Smooth muscle cell (in vitro differentiated cells): Measurements from ENCODE around the gene STAB2. TPM values are rescaled to one million over a fixed set of nuclear protein-coding genes. Genes with fewer than 3 reads are reported as not detected.

Source experiments
- DNase-seq: peaks from one replicate; lab custom pipeline; 2025; ENCODE audit not compliant: unreplicated experiment; lab: John Stamatoyannopoulos, UW
- H2AFZ ChIP-seq: fragments of 200-600 bp; sonication (generic); 2 replicates; pipeline ENCODE4 v1.6.0; 2016; ENCODE audit warnings: antibody characterized with exemption, low read depth, mild to moderate bottlenecking
- H3F3A ChIP-seq: fragments of 200-600 bp; sonication (generic); 2 replicates; pipeline ENCODE4 v1.6.0; 2017; ENCODE audit warnings: antibody characterized with exemption, low read depth
- H3K27ac ChIP-seq: fragments of 200-600 bp; sonication (generic); 2 replicates; pipeline ENCODE4 v1.5.1; 2016; ENCODE audit warnings: low read depth, mild to moderate bottlenecking
- H3K27me3 ChIP-seq: fragments of 200-600 bp; sonication (generic); 2 replicates; pipeline ENCODE4 v1.6.1; 2016; ENCODE audit warnings: low read depth, mild to moderate bottlenecking
- H3K36me3 ChIP-seq: fragments of 200-600 bp; sonication (generic); 2 replicates; pipeline ENCODE4 v1.5.1; 2016; ENCODE audit warnings: low read depth
- H3K4me1 ChIP-seq: fragments of 200-600 bp; sonication (generic); 2 replicates; pipeline ENCODE4 v1.5.1; 2016; ENCODE audit warnings: low read depth
- H3K4me2 ChIP-seq: fragments of 200-600 bp; sonication (generic); 2 replicates; pipeline ENCODE4 v1.6.0; 2016; ENCODE audit warnings: mild to moderate bottlenecking
- H3K4me3 ChIP-seq: fragments of 200-600 bp; sonication (generic); 2 replicates; pipeline ENCODE4 v1.5.1; 2016; ENCODE audit warnings: mild to moderate bottlenecking
- H3K79me2 ChIP-seq: fragments of 200-600 bp; sonication (generic); 2 replicates; pipeline ENCODE4 v1.6.0; 2016; ENCODE audit warnings: low read depth, mild to moderate bottlenecking
- H3K9ac ChIP-seq: fragments of 200-600 bp; sonication (generic); 2 replicates; pipeline ENCODE4 v1.6.0; 2016; ENCODE audit warnings: low read depth
- H3K9me3 ChIP-seq: fragments of 200-600 bp; sonication (generic); replicated peaks from 2 replicates; pipeline ENCODE4 v1.5.1; 2016; ENCODE audit warnings: low read depth
- H4K20me1 ChIP-seq: fragments of 200-600 bp; sonication (generic); 2 replicates; pipeline ENCODE4 v1.6.0; 2016; ENCODE audit warnings: low read depth
- WGBS: methylation state at CpG from one replicate; pipeline ENCODE4 v1.1.7; 2016; ENCODE audit warnings: low lambda C conversion rate; 5-methylcytosine and 5-hydroxymethylcytosine counted together
- polyA plus RNA-seq: library from polyadenylated mRNA; unstranded; fragments of >200 nt; fragmentation: Nextera tagmentation; extraction: Ambion mirVana; gene quantifications from 2 replicates; pipeline ENCODE4 v1.2.1, GENCODE V29; 2016
- small RNA-seq: library from RNA; depleted of rRNA; stranded (forward); fragments of <200 nt; gene quantifications from one replicate; pipeline ENCODE3, GENCODE V24; 2014
- total RNA-seq: library from RNA; depleted of rRNA; stranded (reverse); fragments of >200 nt; gene quantifications from 2 replicates; pipeline ENCODE4 v1.2.3, GENCODE V29; 2014
- TF ChIP-seq, protein P1 (sequence below): fragments of 200-600 bp; sonication (generic); IDR thresholded peaks from 2 replicates; pipeline ENCODE4 v1.5.1; 2017; ENCODE audit warnings: borderline replicate concordance, mild to moderate bottlenecking, antibody characterized with exemption; ENCODE audit not compliant: insufficient read depth, poor library complexity, severe bottlenecking

STAB2 gene
- total and polyA plus RNA-seq, 2 experiments from 2014 or later: not detected

DNA sequence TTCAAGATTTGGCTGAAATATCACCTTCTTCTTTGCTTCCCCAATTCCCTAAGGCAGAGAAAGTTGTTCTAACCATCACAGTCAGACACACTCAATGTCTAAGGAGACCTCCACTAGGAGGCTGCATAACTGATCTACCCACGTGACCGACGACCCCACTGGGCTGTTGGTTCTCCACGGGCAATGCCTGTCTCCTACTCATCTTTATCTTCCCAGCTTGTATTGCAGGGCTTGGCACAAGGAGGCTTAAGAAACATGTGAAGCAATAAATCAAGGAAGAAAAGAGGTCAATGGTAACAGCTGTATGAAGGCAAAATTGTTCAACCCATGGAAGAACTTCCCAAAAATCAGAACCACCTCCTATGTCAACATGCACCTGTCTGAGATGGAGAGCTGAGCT lies 226.9 kb downstream of the STAB2 start:
- H3K79me2 ChIP-seq: peaks cover 3% of the 10 kb centered on the region
- no peak overlapping the region for H3K4me3 ChIP-seq
- no peaks in the 10 kb centered on the region for H3K27me3 ChIP-seq
- TF ChIP-seq, protein P1, sequence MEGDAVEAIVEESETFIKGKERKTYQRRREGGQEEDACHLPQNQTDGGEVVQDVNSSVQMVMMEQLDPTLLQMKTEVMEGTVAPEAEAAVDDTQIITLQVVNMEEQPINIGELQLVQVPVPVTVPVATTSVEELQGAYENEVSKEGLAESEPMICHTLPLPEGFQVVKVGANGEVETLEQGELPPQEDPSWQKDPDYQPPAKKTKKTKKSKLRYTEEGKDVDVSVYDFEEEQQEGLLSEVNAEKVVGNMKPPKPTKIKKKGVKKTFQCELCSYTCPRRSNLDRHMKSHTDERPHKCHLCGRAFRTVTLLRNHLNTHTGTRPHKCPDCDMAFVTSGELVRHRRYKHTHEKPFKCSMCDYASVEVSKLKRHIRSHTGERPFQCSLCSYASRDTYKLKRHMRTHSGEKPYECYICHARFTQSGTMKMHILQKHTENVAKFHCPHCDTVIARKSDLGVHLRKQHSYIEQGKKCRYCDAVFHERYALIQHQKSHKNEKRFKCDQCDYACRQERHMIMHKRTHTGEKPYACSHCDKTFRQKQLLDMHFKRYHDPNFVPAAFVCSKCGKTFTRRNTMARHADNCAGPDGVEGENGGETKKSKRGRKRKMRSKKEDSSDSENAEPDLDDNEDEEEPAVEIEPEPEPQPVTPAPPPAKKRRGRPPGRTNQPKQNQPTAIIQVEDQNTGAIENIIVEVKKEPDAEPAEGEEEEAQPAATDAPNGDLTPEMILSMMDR: no peak
- H3K4me2 ChIP-seq: no peak overlapping the region
- no peaks in the 10 kb centered on the region for H3K9me3 ChIP-seq
- no peak overlapping the region for H3K9ac ChIP-seq
- 90% methylated on average over 4 of the region's 4 CpGs for WGBS
- no peaks in the 10 kb centered on the region for H4K20me1 ChIP-seq
- H3K4me1 ChIP-seq: no peaks in the 10 kb centered on the region
- H3K36me3 ChIP-seq: no peaks in the 10 kb centered on the region
- H3K27ac ChIP-seq: no peak overlapping the region
- H3F3A ChIP-seq: no peaks in the 10 kb centered on the region
- no peak overlapping the region for H2AFZ ChIP-seq
- DNase-seq: no peak

DNA sequence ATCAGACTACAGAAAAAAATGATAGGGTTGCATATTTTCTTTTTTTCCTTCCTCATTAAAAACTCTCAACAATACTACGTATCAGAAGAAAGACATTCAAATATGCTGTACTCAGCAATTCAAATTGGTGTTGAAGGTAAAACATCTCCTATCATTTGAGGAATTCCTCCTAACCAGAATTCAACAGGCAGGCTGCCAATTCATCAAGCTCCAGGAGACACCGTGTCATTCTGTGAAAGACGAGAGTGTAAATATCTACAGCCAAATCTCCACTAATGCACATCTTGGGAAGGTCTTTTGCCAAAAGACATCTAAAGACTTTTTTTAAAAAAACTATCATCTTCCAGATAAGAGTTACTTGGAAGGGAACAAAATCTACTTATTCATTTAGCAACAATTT lies 227.4 kb downstream of the STAB2 start:
- Histone ChIP-seq H3K4me3 (no peak overlapping the region), H3K36me3 (no peaks in the 10 kb centered on the region)
- WGBS: 90% methylated on average over 3 of the region's 3 CpGs

More for the DNA sequence above, 227.4 kb downstream of the STAB2 start:
- TF ChIP-seq, protein P1: no peak
- Histone ChIP-seq H3K9me3 (no peaks in the 10 kb centered on the region), H3K9ac (no peak overlapping the region), H3K4me1 (no peaks in the 10 kb centered on the region), H3K4me2 (no peak overlapping the region), H3K27me3 (no peaks in the 10 kb centered on the region), H4K20me1 (no peaks in the 10 kb centered on the region), H3K27ac (no peak overlapping the region), H3F3A (no peaks in the 10 kb centered on the region), H2AFZ (no peak overlapping the region), H3K79me2 (peaks cover 3% of the 10 kb centered on the region)
- DNase-seq: no peak

Small RNAs within 50 kb of the gene (small RNA-seq; reads per million reads assigned to genes)
- not detected for gene RF00096

Other genes starting within 250 kb of the STAB2 start
- not detected in 2 replicates for gene C12orf42, start 91.3 kb upstream of the STAB2 start, total RNA-seq
- gene C12orf42, start 91.3 kb upstream of the STAB2 start, polyA plus RNA-seq: not detected in 2 replicates